Measurements from ENCODE around the gene FBLN5. TPM values are rescaled to one million over a fixed set of nuclear protein-coding genes. Genes with fewer than 3 reads are reported as not detected.

Gene FBLN5
- total and polyA plus RNA-seq, 9 of the 15 experiments (the other 6 are each of a cell fraction or from before 2014, with no cell fraction given): 0.11 to 0.22 TPM; not detected in 7

DNA sequence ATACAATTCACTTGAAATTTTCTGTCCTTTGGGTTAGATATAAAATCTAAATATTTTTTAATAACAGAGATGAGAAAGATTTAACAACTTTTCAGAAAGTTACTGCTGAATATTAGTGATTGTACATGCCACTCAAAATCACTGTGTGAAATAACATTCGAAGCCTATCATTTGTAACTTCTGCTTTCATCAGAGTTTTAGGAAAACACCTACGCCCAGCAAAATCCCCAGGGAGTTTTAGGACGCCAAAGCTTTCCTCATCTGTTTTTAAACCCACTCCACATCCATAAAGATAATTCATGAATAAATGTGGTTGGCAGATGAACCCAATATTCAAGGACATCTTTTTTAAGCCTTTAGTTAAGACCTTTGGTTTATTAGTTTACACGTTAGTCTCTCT lies 104.1 kb downstream of the FBLN5 start:
- Histone ChIP-seq H3K9ac (ENCODE audit: insufficient read depth in 1 of 2, low read depth in 2 of 2, low read length in 2 of 2) (no peak overlapping the region), H3K36me3 (ENCODE audit: control insufficient read depth, insufficient read depth, low read length) (no peaks in the 10 kb centered on the region), H3K27me3 (ENCODE audit: control insufficient read depth in 2 of 2, insufficient read depth in 2 of 2, low read length in 2 of 2) (no peaks in the 10 kb centered on the region), H3K4me3 (no peak overlapping the region), H4K20me1 (replicated peaks; ENCODE audit: control insufficient read depth, insufficient read depth, low read length) (no peaks in the 10 kb centered on the region), H3K79me2 (ENCODE audit: control insufficient read depth, insufficient read depth, low read length) (no peaks in the 10 kb centered on the region), H3K4me1 (replicated peaks in 1 of 2; ENCODE audit: control insufficient read depth in 2 of 2, insufficient read depth in 2 of 2, low read length in 2 of 2) (no peaks in the 10 kb centered on the region; a peak in 1 of 5 replicates), H3K9me1 (ENCODE audit: control insufficient read depth, insufficient read depth, low read length) (no peaks in the 10 kb centered on the region), H3K9me3 (replicated peaks; ENCODE audit: control insufficient read depth, insufficient read depth, low read depth, low read length) (no peaks in the 10 kb centered on the region), H3K27ac (ENCODE audit: extremely low read depth, low read depth, low read length) (no peak overlapping the region), H2AFZ (ENCODE audit: low read depth, low read length) (no peak overlapping the region), H3K4me2 (ENCODE audit: insufficient read depth, low read length) (no peak overlapping the region)
- TF ChIP-seq, protein P1, sequence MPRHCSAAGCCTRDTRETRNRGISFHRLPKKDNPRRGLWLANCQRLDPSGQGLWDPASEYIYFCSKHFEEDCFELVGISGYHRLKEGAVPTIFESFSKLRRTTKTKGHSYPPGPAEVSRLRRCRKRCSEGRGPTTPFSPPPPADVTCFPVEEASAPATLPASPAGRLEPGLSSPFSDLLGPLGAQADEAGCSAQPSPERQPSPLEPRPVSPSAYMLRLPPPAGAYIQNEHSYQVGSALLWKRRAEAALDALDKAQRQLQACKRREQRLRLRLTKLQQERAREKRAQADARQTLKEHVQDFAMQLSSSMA (CRISPR knock-in tag; IDR thresholded peaks at IDR 0.05): no peak
- TF ChIP-seq BRF2 (IDR thresholded peaks at IDR 0.05; ENCODE audit: borderline replicate concordance, insufficient read depth, insufficient read length) (no peak), U2AF1 (optimal IDR thresholded peaks at IDR 0.05; ENCODE audit: low read depth, low read length) (no peak), EHMT2 (IDR thresholded peaks at IDR 0.05) (no peak), NR2F6 (CRISPR knock-in tag; IDR thresholded peaks at IDR 0.05) (no peak), HMGN3 (IDR thresholded peaks at IDR 0.05; ENCODE audit: borderline replicate concordance, extremely low read depth, insufficient read length, low read depth, low read length) (no peak)
- ChIA-PET POLR2A (no interaction called here), CTCF (ENCODE audit: low intra/inter-chr PET ratio) (no interaction called here)
- WGBS (ENCODE audit: insufficient coverage, low coverage, missing lambda C conversion rate): 21% methylated on average over 4 of the region's 4 CpGs
- FAIRE-seq (no peak), DNase-seq (ENCODE audit: extremely low read depth in 1 of 4, low spot score in 3 of 4) (no peak), ATAC-seq (no peak)
- in situ Hi-C loops (cut with MboI): no loop called here
- no TSS peak for BruUV-seq (replicated peaks)
- intact Hi-C loops (cut with micrococcal nuclease): no loop called here

All from K562 (cell line).